Activated CD4-positive, alpha-beta T cell treated with anti-CD3 and anti-CD28 coated beads for 48 hours (primary cell): ENCODE results near the gene GORASP2.

ENCODE experiments used
- DNase-seq: peaks from one replicate; pipeline ENCODE4 v3.0.0-alpha.2; 2020

GORASP2 gene

GRCh38 chr2:171008550-171009205 lies 79.6 kb downstream of the GORASP2 start:
- DNase-seq, result no peak

- no peak for DNase-seq
These were observed 80.3 kb downstream of the GORASP2 start for GRCh38 chr2:171009386-171009785.

DNA sequence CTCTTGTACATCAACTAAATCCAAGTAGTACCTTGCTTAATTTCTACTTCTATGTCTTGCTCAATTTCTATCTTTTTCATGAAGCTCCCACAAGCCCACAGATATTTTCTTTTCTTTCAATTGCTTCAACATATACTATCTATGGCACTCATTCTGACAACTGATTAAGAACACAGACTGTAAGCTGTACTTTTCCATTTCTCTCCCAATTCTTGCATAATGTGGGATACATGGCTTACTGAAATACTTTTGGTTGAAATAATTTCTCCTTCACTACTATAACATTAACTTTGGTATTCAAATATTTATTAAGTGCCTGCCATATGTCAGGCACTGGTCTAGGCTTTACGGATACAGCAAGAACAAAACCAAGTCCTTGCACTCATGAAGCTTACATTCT lies 84.8 kb downstream of the GORASP2 start:
- no peak for DNase-seq

GRCh38 chr2:171016125-171016524 lies 87.1 kb downstream of the GORASP2 start:
- no peak for DNase-seq
